ENCODE data around the gene LCN10.
A peak's percentile ranks its signal among the peaks of the same experiment; 100 is the strongest.

The LCN10 gene

GRCh38 chr9:136710543-136710942, 32.2 kb downstream of the LCN10 start:
- Histone ChIP-seq H2BK5ac (ENCODE audit: low read depth, low read length, poor library complexity, severe bottlenecking) (no peak overlapping the region), H3K4me2 (ENCODE audit: low read length, poor library complexity, severe bottlenecking) (no peak overlapping the region), H3K9ac (ENCODE audit: low read length) (no peak overlapping the region), H2AK5ac (ENCODE audit: low read length, severe bottlenecking) (no peak overlapping the region), H4K8ac (ENCODE audit: low read length) (no peak overlapping the region), H3K4ac (ENCODE audit: low read depth in 1 of 2, low read length in 2 of 2) (no peak overlapping the region), H2BK12ac (ENCODE audit: low read length in 2 of 2) (no peak overlapping the region), H2AFZ (ENCODE audit: low read depth, low read length) (no peak overlapping the region), H4K91ac (ENCODE audit: low read length) (no peak overlapping the region), H3K36me3 (ENCODE audit: control insufficient read depth in 1 of 2, insufficient read depth in 2 of 2, low read depth in 1 of 2, low read length in 2 of 2) (peaks cover 0 to 6% of the 10 kb centered on the region in 2 experiments), H3K18ac (ENCODE audit: low read depth in 1 of 2, low read length in 2 of 2) (no peak overlapping the region), H3K23ac (ENCODE audit: low read length in 2 of 2) (no peak overlapping the region), H3K79me1 (replicated peaks; ENCODE audit: low read length, poor library complexity, severe bottlenecking) (peaks cover 3% of the 10 kb centered on the region), H3K27me3 (ENCODE audit: control insufficient read depth in 1 of 2, insufficient read depth in 1 of 2, low read length in 2 of 2) (peaks cover 9 to 55% of the 10 kb centered on the region in 2 experiments), H2BK120ac (ENCODE audit: low read depth, low read length) (no peak overlapping the region), H3K27ac (ENCODE audit: low read length, poor library complexity, severe bottlenecking) (no peak overlapping the region), H2BK15ac (ENCODE audit: low read depth, poor library complexity, severe bottlenecking) (no peak overlapping the region), H3K9me3 (ENCODE audit: control insufficient read depth, low read length) (no peaks in the 10 kb centered on the region), H3K4me3 (ENCODE audit: insufficient read depth in 1 of 2, low read depth in 1 of 2, low read length in 2 of 2) (no peak overlapping the region), H3K4me1 (ENCODE audit: control insufficient read depth, insufficient read depth, low read depth, low read length) (peaks cover 23% of the 10 kb centered on the region), H3K14ac (ENCODE audit: low read length in 2 of 2) (no peak overlapping the region)
- 77% methylated on average over 7 of the region's 7 CpGs for WGBS
- DNase-seq, result no peak

GRCh38 chr9:136709454-136710109, 33.2 kb downstream of the LCN10 start:
- peaks cover 23% of the 10 kb centered on the region for H3K4me1 ChIP-seq (ENCODE audit: control insufficient read depth, insufficient read depth, low read depth, low read length)
- peaks cover 3% of the 10 kb centered on the region for H3K79me1 ChIP-seq (replicated peaks; ENCODE audit: low read length, poor library complexity, severe bottlenecking)
- H3K18ac ChIP-seq (ENCODE audit: low read depth in 1 of 2, low read length in 2 of 2), result no peak overlapping the region
- no peak overlapping the region for H2BK5ac ChIP-seq (ENCODE audit: low read depth, low read length, poor library complexity, severe bottlenecking)
- H3K14ac ChIP-seq (ENCODE audit: low read length in 2 of 2), result no peak overlapping the region
- H2BK15ac ChIP-seq (ENCODE audit: low read depth, poor library complexity, severe bottlenecking), result no peak overlapping the region
- H4K8ac ChIP-seq (ENCODE audit: low read length), result no peak overlapping the region
- no peak for DNase-seq
- no peak overlapping the region for H3K4ac ChIP-seq (ENCODE audit: low read depth in 1 of 2, low read length in 2 of 2)
- no peak overlapping the region for H2BK12ac ChIP-seq (ENCODE audit: low read length in 2 of 2)
- no peak overlapping the region for H4K91ac ChIP-seq (ENCODE audit: low read length)
- H3K36me3 ChIP-seq (ENCODE audit: control insufficient read depth in 1 of 2, insufficient read depth in 2 of 2, low read depth in 1 of 2, low read length in 2 of 2), result peaks cover 0 to 4% of the 10 kb centered on the region in 2 experiments
- H3K9me3 ChIP-seq (ENCODE audit: control insufficient read depth, low read length), result no peaks in the 10 kb centered on the region
- no peak overlapping the region for H3K4me3 ChIP-seq (ENCODE audit: insufficient read depth in 1 of 2, low read depth in 1 of 2, low read length in 2 of 2)
- H3K4me2 ChIP-seq (ENCODE audit: low read length, poor library complexity, severe bottlenecking), result no peak overlapping the region
- H2AFZ ChIP-seq (ENCODE audit: low read depth, low read length), result no peak overlapping the region
- no peak overlapping the region for H2BK120ac ChIP-seq (ENCODE audit: low read depth, low read length)
- WGBS, result 96% methylated on average over 24 of the region's 24 CpGs
- H3K9ac ChIP-seq (ENCODE audit: low read length), result no peak overlapping the region
- no peak overlapping the region for H3K27ac ChIP-seq (ENCODE audit: low read length, poor library complexity, severe bottlenecking)
- H2AK5ac ChIP-seq (ENCODE audit: low read length, severe bottlenecking), result no peak overlapping the region
- no peak overlapping the region for H3K23ac ChIP-seq (ENCODE audit: low read length in 2 of 2)
- peaks cover 9 to 57% of the 10 kb centered on the region in 2 experiments for H3K27me3 ChIP-seq (ENCODE audit: control insufficient read depth in 1 of 2, insufficient read depth in 1 of 2, low read length in 2 of 2)

- Histone ChIP-seq H3K36me3 (ENCODE audit: control insufficient read depth in 1 of 2, insufficient read depth in 2 of 2, low read depth in 1 of 2, low read length in 2 of 2) (no peaks in the 10 kb centered on the region), H3K4ac (ENCODE audit: low read depth in 1 of 2, low read length in 2 of 2) (no peak overlapping the region), H3K18ac (ENCODE audit: low read depth in 1 of 2, low read length in 2 of 2) (no peak overlapping the region), H3K4me2 (ENCODE audit: low read length, poor library complexity, severe bottlenecking) (no peak overlapping the region), H3K27me3 (ENCODE audit: control insufficient read depth in 1 of 2, insufficient read depth in 1 of 2, low read length in 2 of 2) (peaks cover 5 to 50% of the 10 kb centered on the region in 2 experiments), H2AK5ac (ENCODE audit: low read length, severe bottlenecking) (peak overlapping the region; percentile 19), H3K14ac (ENCODE audit: low read length in 2 of 2) (no peak overlapping the region), H2BK120ac (ENCODE audit: low read depth, low read length) (no peak overlapping the region), H2BK5ac (ENCODE audit: low read depth, low read length, poor library complexity, severe bottlenecking) (no peak overlapping the region), H4K8ac (ENCODE audit: low read length) (no peak overlapping the region), H2AFZ (ENCODE audit: low read depth, low read length) (no peak overlapping the region), H3K9ac (ENCODE audit: low read length) (no peak overlapping the region), H3K4me1 (ENCODE audit: control insufficient read depth, insufficient read depth, low read depth, low read length) (peaks cover 12% of the 10 kb centered on the region), H2BK15ac (ENCODE audit: low read depth, poor library complexity, severe bottlenecking) (no peak overlapping the region), H2BK12ac (ENCODE audit: low read length in 2 of 2) (no peak overlapping the region), H3K79me1 (replicated peaks; ENCODE audit: low read length, poor library complexity, severe bottlenecking) (no peaks in the 10 kb centered on the region), H4K91ac (ENCODE audit: low read length) (no peak overlapping the region), H3K23ac (ENCODE audit: low read length in 2 of 2) (no peak overlapping the region), H3K9me3 (ENCODE audit: control insufficient read depth, low read length) (no peaks in the 10 kb centered on the region), H3K4me3 (ENCODE audit: insufficient read depth in 1 of 2, low read depth in 1 of 2, low read length in 2 of 2) (no peak overlapping the region), H3K27ac (ENCODE audit: low read length, poor library complexity, severe bottlenecking) (no peak overlapping the region)
- 87% methylated on average over 21 of the region's 22 CpGs for WGBS
- DNase-seq, result no peak
These were observed 34.8 kb downstream of the LCN10 start for GRCh38 chr9:136707849-136708517.

- Histone ChIP-seq H2AK5ac (ENCODE audit: low read length, severe bottlenecking) (no peak overlapping the region), H2BK120ac (ENCODE audit: low read depth, low read length) (no peak overlapping the region), H3K4me1 (ENCODE audit: control insufficient read depth, insufficient read depth, low read depth, low read length) (peaks cover 8% of the 10 kb centered on the region)
These were observed 35.7 kb downstream of the LCN10 start for GRCh38 chr9:136707011-136707410.

More at GRCh38 chr9:136707011-136707410, 35.7 kb downstream of the LCN10 start:
- Histone ChIP-seq H3K23ac (ENCODE audit: low read length in 2 of 2) (no peak overlapping the region), H3K4me3 (ENCODE audit: insufficient read depth in 1 of 2, low read depth in 1 of 2, low read length in 2 of 2) (no peak overlapping the region), H3K4me2 (ENCODE audit: low read length, poor library complexity, severe bottlenecking) (no peak overlapping the region), H2AFZ (ENCODE audit: low read depth, low read length) (no peak overlapping the region), H3K27me3 (ENCODE audit: control insufficient read depth in 1 of 2, insufficient read depth in 1 of 2, low read length in 2 of 2) (peaks cover 5 to 51% of the 10 kb centered on the region in 2 experiments), H2BK5ac (ENCODE audit: low read depth, low read length, poor library complexity, severe bottlenecking) (no peak overlapping the region), H4K91ac (ENCODE audit: low read length) (no peak overlapping the region), H3K18ac (ENCODE audit: low read depth in 1 of 2, low read length in 2 of 2) (no peak overlapping the region), H3K9ac (ENCODE audit: low read length) (no peak overlapping the region), H3K79me1 (replicated peaks; ENCODE audit: low read length, poor library complexity, severe bottlenecking) (no peaks in the 10 kb centered on the region), H3K9me3 (ENCODE audit: control insufficient read depth, low read length) (no peaks in the 10 kb centered on the region), H3K4ac (ENCODE audit: low read depth in 1 of 2, low read length in 2 of 2) (no peak overlapping the region), H3K14ac (ENCODE audit: low read length in 2 of 2) (no peak overlapping the region), H4K8ac (ENCODE audit: low read length) (no peak overlapping the region), H3K27ac (ENCODE audit: low read length, poor library complexity, severe bottlenecking) (no peak overlapping the region), H3K36me3 (ENCODE audit: control insufficient read depth in 1 of 2, insufficient read depth in 2 of 2, low read depth in 1 of 2, low read length in 2 of 2) (no peaks in the 10 kb centered on the region), H2BK12ac (ENCODE audit: low read length in 2 of 2) (no peak overlapping the region), H2BK15ac (ENCODE audit: low read depth, poor library complexity, severe bottlenecking) (no peak overlapping the region)
- 94% methylated on average over 6 of the region's 7 CpGs for WGBS
- DNase-seq, result no peak
